ENCODE results near the gene BPHL. TPM values are rescaled to one million over a fixed set of nuclear protein-coding genes. Genes with fewer than 3 reads are reported as not detected.
"Not testable (repeated sequence)": the region's sequence is repeated elsewhere in the genome, so short reads cannot be mapped to it uniquely, and the experiment has no call there.

BPHL gene
- total RNA-seq, 1 donor from 2014 or later, result 35.4 TPM

- Mint-ChIP-seq H3K4me1 (ENCODE audit: unreplicated experiment) (no peaks in the 10 kb centered on the region), H3K36me3 (ENCODE audit: low read depth, unreplicated experiment) (peaks cover 43% of the 10 kb centered on the region), H3K27ac (ENCODE audit: unreplicated experiment) (no peak overlapping the region), H3K4me3 (ENCODE audit: unreplicated experiment) (peak overlapping the region; percentile 73), H3K9me3 (ENCODE audit: unreplicated experiment) (no peaks in the 10 kb centered on the region), H3K27me3 (ENCODE audit: unreplicated experiment) (peaks cover 8% of the 10 kb centered on the region)
- TF ChIP-seq, protein P1, sequence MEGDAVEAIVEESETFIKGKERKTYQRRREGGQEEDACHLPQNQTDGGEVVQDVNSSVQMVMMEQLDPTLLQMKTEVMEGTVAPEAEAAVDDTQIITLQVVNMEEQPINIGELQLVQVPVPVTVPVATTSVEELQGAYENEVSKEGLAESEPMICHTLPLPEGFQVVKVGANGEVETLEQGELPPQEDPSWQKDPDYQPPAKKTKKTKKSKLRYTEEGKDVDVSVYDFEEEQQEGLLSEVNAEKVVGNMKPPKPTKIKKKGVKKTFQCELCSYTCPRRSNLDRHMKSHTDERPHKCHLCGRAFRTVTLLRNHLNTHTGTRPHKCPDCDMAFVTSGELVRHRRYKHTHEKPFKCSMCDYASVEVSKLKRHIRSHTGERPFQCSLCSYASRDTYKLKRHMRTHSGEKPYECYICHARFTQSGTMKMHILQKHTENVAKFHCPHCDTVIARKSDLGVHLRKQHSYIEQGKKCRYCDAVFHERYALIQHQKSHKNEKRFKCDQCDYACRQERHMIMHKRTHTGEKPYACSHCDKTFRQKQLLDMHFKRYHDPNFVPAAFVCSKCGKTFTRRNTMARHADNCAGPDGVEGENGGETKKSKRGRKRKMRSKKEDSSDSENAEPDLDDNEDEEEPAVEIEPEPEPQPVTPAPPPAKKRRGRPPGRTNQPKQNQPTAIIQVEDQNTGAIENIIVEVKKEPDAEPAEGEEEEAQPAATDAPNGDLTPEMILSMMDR (IDR thresholded peaks at IDR 0.05; ENCODE audit: unreplicated experiment), result no peak
- no peak for DNase-seq (ENCODE audit: low spot score)
Observed at GRCh38 chr6:3144571-3144970, 26.1 kb downstream of the BPHL start.

- peaks cover 15% of the 10 kb centered on the region for H3K4me1 Mint-ChIP-seq (ENCODE audit: unreplicated experiment)
- H3K27me3 Mint-ChIP-seq (ENCODE audit: unreplicated experiment), result peaks cover 8% of the 10 kb centered on the region
- no peak overlapping the region for H3K27ac Mint-ChIP-seq (ENCODE audit: unreplicated experiment)
- no peak for DNase-seq (ENCODE audit: low spot score)
- H3K4me3 Mint-ChIP-seq (ENCODE audit: unreplicated experiment), result no peak overlapping the region
- no peaks in the 10 kb centered on the region for H3K9me3 Mint-ChIP-seq (ENCODE audit: unreplicated experiment)
- TF ChIP-seq, protein P1 (IDR thresholded peaks at IDR 0.05; ENCODE audit: unreplicated experiment), result no peak
- peaks cover 38% of the 10 kb centered on the region for H3K36me3 Mint-ChIP-seq (ENCODE audit: low read depth, unreplicated experiment)
Observed at GRCh38 chr6:3147914-3148757, 29.6 kb downstream of the BPHL start.

DNA sequence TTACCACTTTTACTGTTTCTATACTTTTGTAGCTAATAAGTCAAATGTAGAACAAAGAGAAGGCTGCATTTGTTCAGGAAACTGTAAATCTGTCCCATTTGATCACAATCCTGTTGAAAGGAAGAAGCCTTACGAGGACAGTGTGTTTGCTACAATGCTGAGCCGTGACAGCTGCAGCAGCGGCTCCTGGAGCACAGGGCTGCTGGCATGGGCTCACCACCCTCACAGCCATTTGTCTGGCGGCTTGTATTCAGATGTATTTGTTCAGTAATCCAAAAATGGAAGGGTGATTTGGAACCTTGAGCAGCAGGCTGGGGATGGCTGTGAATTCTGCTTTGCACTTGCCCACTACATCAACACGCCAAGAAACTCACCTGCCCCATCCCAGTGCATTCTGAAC, 33.2 kb downstream of the BPHL start:
- TF ChIP-seq, protein P1 (IDR thresholded peaks at IDR 0.05; ENCODE audit: unreplicated experiment), result no peak
- Mint-ChIP-seq H3K4me1 (ENCODE audit: unreplicated experiment) (peaks cover 21% of the 10 kb centered on the region), H3K36me3 (ENCODE audit: low read depth, unreplicated experiment) (peaks cover 23% of the 10 kb centered on the region), H3K4me3 (ENCODE audit: unreplicated experiment) (no peak overlapping the region), H3K27ac (ENCODE audit: unreplicated experiment) (no peak overlapping the region), H3K9me3 (ENCODE audit: unreplicated experiment) (no peaks in the 10 kb centered on the region), H3K27me3 (ENCODE audit: unreplicated experiment) (peaks cover 2% of the 10 kb centered on the region)
- no peak for DNase-seq (ENCODE audit: low spot score)

GRCh38 chr6:3152689-3153088, 34.2 kb downstream of the BPHL start:
- no peak for DNase-seq (ENCODE audit: low spot score)
- TF ChIP-seq, protein P1 (IDR thresholded peaks at IDR 0.05; ENCODE audit: unreplicated experiment), result no peak
- no peak overlapping the region for H3K4me3 Mint-ChIP-seq (ENCODE audit: unreplicated experiment)
- H3K4me1 Mint-ChIP-seq (ENCODE audit: unreplicated experiment), result peaks cover 24% of the 10 kb centered on the region
- no peak overlapping the region for H3K27ac Mint-ChIP-seq (ENCODE audit: unreplicated experiment)
- H3K27me3 Mint-ChIP-seq (ENCODE audit: unreplicated experiment), result no peaks in the 10 kb centered on the region
- H3K9me3 Mint-ChIP-seq (ENCODE audit: unreplicated experiment), result no peaks in the 10 kb centered on the region
- H3K36me3 Mint-ChIP-seq (ENCODE audit: low read depth, unreplicated experiment), result peaks cover 17% of the 10 kb centered on the region

DNA sequence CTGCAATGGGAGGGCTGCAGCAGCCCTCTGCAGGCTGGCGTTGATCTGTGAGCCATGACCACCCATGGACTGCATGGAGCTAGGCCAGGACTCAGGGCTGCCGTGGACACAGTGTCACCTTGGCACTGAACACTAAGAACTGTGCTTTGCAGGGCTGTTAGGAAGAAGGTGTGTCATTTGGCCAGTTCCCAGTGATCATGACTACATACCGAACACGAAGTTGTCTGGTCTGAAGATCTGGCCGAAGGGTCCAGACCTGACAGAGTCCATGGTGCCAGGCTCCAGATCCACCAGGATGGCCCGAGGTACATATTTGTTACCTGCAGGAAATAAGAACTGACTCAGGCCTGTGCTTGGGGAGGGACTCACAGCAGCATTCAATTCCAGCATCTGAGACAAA, 36.9 kb downstream of the BPHL start:
- H3K27ac Mint-ChIP-seq (ENCODE audit: unreplicated experiment); H3K9me3 Mint-ChIP-seq (ENCODE audit: unreplicated experiment); H3K27me3 Mint-ChIP-seq (ENCODE audit: unreplicated experiment); DNase-seq (ENCODE audit: low spot score): not testable (repeated sequence)
- peak overlapping the region; percentile 47 for H3K4me3 Mint-ChIP-seq (ENCODE audit: unreplicated experiment)
- peaks cover 16% of the 10 kb centered on the region for H3K36me3 Mint-ChIP-seq (ENCODE audit: low read depth, unreplicated experiment)
- peaks cover 36% of the 10 kb centered on the region for H3K4me1 Mint-ChIP-seq (ENCODE audit: unreplicated experiment)

- H3K27ac Mint-ChIP-seq (ENCODE audit: unreplicated experiment); H3K27me3 Mint-ChIP-seq (ENCODE audit: unreplicated experiment); H3K9me3 Mint-ChIP-seq (ENCODE audit: unreplicated experiment); DNase-seq (ENCODE audit: low spot score): not testable (repeated sequence)
- Mint-ChIP-seq H3K4me1 (ENCODE audit: unreplicated experiment) (peaks cover 33% of the 10 kb centered on the region), H3K4me3 (ENCODE audit: unreplicated experiment) (peak overlapping the region; percentile 93), H3K36me3 (ENCODE audit: low read depth, unreplicated experiment) (peaks cover 16% of the 10 kb centered on the region)
Observed at GRCh38 chr6:3156184-3157130, 37.9 kb downstream of the BPHL start.
